NCI-H446 (cell line): ENCODE measurements around the gene CTNNBL1.

Experiments
- DNase-seq, 2 experiments: peaks; one replicate each; lab custom pipeline; 2025; lab: John Stamatoyannopoulos, UW

CTNNBL1 gene

GRCh38 chr20:37919389-37920040 is 225.7 kb downstream of the CTNNBL1 start:
- DNase-seq: no peak

- no peak for DNase-seq
These were observed 226.4 kb downstream of the CTNNBL1 start for GRCh38 chr20:37920270-37920669.

- DNase-seq: no peak
These were observed 227.0 kb downstream of the CTNNBL1 start for GRCh38 chr20:37920679-37921322.

GRCh38 chr20:37921341-37921929 is 227.6 kb downstream of the CTNNBL1 start:
- no peak for DNase-seq
